GM19035 (cell line): ENCODE results near the gene AKR7A3.
"Not testable (repeated sequence)": the region's sequence is repeated elsewhere in the genome, so short reads cannot be mapped to it uniquely, and the experiment has no call there.

Experiments
- ATAC-seq: cut with Tn5 transposase; IDR thresholded peaks from one replicate; pipeline ENCODE4 v1.9.1; 2021; ENCODE audit not compliant: unreplicated experiment

AKR7A3 gene

DNA sequence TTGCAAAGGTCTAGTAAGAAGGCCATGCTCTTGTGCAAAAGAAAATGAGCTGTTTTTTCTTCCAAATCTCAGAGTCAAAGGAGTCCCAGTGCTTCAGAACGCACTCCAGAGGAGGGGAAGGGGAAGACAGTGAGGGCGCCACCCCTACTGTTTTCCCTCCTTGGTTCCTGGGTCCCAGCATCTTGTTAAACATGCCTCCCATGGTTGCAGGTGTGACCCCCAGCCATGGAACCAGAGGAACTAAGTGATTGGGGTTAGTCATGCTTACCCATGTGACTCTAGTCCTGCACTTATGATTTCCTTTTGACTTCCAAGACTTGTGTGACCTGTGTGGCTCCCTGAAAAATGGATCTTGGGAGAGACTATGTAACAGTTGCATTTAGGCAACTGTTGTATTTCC, 6.1 kb upstream of the AKR7A3 start:
- ATAC-seq: no peak

DNA sequence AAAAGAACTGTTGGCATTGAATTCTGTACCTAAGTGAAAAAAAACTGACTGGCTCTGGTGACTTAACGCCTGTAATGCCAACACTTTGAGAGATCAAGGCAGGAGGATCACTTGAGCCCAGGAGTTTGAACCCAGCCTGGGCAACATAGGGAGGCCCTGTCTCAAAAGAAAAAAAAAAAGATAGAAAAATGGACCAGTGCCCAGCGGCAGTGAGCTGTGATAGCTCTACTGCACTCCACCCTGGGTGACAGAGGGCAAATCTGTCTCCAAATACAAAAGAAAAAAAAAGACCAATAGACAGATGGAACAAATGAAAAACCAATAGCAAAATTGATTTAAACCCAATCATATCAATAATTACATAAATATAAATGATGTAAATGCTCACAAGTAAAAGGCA, 674 bp upstream of the AKR7A3 start:
- ATAC-seq: no peak

DNA sequence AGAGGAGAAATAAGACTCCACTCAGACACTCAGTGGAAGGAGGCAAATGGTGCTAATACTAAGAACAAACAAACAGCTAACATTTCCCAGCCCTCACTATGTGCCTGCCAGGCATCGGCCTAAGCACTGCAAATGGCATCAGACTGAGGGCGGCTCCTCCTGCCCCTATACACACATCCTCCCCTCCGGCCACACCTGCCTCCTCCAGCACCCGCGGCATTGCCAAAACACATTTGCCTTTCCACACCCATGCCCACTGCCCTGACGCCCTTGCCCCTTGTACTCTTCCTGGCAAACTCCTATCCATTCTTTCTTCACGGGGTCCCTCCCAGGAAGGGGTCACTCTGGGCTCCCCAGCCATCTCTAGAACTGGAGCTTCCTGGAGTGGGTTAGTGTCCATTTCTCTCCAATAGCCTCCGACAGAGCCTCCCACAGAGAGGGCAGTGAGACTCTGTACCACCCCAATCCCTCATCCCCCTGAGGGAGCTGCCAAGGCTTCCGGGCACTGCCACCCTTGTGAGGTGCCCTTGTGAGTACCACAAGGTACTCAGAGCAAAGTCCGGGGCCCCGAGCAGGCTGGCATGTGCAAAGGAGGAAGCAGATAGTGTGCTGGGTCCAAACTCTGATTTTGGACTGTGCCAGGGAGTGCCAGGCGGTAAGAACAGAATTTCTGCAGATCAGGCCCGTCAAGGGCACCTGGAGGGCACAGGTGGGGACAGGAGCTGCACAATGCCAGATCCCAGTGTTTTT, 959 bp downstream of the AKR7A3 start:
- ATAC-seq: no peak

DNA sequence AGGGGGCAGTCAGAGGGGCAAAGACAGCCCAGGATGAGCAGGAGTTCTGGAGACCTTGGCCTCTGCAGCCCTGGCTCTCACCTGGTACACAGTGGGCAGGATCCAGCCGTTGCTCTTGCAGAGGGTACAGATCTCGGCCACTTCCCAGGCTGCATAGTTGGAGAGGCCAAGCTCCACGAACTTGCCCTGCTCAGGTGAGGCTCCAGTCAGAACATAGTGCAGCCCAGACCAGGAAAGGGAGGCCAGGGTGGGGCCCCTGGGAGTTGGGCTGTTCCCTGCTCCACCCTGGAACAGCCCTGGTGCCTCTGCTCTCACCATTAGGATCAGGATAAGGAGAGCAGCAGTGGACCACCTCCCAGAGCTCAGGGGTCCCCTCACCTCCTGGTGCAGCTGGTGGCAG, 2.8 kb downstream of the AKR7A3 start:
- ATAC-seq: not testable (repeated sequence)

DNA sequence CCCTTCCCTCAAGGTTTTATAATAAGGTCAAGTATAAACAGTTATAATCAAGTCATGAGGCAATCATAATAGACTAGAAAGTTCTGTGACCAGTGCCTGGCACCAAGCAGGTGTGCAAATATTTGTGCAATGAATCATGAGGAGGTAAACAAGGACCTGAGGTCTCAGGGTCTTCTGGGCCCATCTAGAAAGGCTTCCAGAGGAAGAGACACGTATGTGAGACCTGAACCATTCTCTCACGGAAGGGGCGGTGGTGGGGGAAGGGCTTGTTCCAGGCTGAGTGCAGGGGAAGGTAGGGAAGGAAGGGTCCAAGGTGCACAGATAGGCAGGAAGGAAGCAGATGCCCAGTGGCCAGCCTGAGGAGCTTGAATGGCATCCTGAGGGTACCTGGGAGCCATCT, 3.2 kb downstream of the AKR7A3 start:
- not testable (repeated sequence) for ATAC-seq

DNA sequence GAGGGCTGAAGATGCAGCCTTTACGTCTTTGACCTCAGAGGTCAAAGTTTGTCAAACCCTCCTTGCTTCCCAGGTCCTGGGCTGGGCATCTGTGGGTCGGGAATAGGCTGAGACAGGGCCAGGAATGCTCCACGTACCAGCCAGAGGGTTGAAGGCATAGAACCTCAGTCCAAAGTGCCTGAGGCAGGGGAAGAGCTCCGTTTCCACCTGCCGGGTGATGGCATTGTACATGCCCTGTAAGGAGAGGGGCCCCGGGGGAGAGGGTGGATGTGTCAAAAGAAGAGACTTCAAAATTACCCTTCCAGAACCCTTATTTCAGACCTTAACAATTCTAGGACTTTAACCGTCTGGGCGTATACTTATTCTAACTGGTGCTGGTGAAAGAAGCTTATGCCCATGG, 3.7 kb downstream of the AKR7A3 start:
- no peak for ATAC-seq

DNA sequence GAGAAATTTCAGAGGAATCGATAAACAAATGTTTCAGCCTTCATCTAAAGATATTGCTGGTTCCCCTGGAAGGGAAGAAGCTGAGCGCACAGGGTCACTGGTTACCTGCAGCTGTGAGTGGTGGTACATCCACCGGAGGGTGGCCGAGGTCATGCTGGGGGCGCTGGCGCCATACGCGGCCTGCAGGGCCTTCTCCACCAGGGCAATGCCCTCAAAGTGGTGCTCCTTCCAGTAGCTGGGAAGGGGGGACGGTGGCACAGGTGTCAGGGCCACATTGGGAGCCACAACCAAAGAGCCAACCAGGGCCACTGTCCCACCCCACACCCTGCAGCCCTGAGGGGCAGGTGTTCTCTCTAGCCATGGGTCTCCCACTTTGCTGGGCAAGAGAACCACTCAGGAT, 4.7 kb downstream of the AKR7A3 start:
- no peak for ATAC-seq

DNA sequence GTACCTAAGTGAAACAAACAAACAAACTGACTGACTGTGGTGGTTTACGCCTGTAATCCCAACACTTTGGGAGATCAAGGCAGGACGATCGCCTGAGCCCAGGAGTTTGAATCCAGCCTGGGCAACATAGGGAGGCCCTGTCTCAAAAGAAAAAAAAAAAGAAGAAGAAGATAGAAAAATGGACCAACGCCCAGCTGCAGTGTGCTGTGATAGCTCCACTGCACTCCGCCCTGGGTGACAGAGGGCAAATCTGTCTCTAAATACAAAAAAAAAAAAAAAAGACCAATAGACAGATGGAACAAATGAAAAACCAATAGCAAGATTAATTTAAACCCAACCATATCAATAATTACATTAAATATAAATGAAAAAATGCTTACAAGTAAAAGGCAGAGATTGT, 13.9 kb downstream of the AKR7A3 start:
- ATAC-seq: no peak

DNA sequence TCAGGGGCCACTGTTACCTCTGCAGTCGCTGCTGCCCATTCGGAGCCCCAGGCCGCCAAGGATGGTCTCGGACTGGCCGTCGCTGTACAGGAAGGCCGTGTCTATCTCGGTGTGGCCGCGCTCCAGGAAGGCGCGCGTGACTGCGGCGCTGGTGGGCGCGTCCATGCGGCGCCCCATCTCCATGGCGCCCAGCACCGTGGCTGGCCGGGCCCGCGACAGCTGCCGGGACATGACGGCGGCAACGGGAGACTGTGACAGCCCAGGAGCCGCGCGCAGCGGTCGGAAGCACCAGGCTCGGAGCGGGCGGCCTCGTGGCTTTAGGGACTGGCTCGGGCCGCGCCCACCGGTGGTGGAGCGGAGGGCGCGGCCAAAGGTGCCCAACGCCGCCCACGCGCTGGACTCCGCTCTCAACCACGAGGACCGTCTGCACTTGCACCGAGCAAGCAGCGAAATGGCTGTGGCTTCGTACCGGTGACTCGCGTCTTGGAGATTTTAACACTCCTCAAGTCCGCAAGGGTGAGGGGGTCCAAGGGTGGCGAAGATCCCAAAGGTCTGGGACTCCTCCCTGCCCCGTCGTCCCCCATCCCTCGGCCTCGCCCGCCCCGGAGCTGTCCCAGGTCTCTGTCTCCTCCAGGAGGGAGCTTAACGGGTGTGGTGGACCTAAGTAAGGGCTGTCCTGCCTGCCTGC, 14.6 kb downstream of the AKR7A3 start:
- not testable (repeated sequence) for ATAC-seq

DNA sequence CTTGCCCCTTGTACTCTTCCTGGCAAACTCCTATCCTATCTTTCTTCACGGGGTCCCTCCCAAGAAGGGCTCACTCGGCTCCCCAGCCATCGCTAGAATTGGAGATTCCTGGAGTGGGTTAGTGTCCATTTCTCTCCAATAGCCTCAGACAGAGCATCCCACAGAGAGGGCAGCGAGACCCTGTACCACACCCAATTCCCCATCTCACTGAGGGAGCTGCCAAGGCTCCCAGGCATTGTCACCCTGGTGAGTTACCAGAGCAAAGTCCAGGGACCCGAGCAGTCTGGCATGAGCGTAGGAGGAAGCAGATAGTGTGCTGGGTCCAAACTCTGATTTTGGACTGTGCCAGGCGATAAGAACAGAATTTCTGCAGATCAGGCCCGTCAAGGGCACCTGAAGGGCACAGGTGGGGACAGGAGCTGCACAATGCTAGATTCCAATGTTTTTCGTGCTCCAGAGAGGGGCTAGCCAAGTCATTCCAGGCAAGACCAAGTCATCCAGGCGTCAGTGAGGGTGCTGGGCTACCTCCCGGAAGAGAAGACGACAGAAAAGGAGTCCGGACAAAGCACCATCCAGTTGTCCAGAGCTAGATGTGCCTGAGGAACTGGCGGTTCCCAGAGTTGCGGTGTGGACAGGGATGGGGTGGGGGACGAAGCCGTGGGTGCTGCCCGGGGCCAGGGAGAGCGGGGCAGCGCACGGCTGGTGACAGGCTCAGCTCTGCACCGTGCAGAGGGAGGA, 15.3 kb downstream of the AKR7A3 start:
- no peak for ATAC-seq

DNA sequence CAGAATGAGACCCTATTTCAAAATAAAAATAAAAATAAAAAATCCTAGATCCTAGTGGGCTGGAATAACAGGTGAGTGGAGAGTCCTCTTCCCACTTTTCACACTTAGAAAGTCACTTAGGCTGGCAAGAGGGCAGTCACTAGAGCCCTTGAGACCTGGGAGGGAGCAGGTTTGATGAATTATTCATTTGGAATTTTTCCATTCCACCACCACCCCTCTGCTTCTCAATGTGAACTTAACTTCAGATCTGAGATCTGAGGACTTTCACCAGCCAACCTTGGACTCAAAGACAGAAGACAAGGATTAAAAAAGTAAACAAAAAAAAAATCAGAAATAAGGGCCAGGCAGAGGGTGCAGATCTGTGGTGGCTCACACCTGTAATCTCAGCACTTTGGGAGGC, 16.5 kb downstream of the AKR7A3 start:
- ATAC-seq: no peak

DNA sequence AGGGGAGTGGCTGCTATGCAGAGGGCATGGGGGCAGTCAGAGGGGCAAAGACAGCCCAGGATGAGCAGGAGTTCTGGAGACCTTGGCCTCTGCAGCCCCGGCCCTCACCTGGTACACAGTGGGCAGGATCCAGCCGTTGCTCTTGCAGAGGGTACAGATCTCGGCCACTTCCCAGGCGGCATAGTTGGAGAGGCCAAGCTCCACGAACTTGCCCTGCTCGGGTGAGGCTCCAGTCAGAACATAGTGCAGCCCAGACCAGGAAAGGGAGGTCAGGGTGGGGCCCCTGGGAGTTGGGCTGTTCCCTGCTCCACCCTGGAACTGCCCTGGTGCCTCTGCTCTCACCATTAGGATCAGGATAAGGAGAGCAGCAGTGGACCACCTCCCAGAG, 18.2 kb downstream of the AKR7A3 start:
- ATAC-seq: not testable (repeated sequence)

DNA sequence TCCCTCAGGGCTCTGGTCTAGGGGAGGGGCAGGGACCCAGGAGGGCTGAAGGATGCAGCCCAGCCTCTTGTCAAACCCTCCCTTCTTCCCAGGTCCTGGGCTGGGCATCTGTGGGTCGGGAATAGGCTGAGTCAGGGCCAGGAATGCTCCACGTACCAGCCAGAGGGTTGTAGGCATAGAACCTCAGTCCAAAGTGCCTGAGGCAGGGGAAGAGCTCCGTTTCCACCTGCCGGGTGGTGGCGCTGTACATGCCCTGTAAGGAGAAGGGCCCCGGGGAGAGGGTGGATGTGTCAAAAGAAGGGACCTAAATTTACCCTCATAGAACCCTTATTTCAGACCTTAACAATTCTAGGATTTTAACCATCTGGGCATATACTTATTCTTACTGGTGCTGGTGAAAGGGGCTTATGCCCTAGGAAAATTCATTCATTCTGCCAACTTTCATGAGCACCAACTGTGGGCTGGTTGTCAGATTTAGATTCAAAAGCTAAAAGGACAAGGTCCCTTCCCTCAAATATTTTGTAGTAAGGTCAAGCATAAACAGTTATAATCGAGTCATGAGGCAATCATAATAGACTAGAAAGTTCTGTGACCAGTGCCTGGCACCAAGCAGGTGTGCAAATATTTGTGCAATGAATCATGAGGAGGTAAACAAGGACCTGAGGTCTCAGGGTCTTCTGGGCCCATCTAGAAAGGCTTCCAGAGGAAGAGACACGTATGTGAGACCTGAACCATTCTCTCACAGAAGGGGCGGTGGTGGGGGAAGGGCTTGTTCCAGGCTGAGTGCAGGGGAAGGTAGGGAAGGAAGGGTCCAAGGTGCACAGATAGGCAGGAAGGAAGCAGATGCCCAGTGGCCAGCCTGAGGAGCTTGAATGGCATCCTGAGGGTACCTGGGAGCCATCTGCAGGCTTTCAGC, 18.9 kb downstream of the AKR7A3 start:
- ATAC-seq: not testable (repeated sequence)

DNA sequence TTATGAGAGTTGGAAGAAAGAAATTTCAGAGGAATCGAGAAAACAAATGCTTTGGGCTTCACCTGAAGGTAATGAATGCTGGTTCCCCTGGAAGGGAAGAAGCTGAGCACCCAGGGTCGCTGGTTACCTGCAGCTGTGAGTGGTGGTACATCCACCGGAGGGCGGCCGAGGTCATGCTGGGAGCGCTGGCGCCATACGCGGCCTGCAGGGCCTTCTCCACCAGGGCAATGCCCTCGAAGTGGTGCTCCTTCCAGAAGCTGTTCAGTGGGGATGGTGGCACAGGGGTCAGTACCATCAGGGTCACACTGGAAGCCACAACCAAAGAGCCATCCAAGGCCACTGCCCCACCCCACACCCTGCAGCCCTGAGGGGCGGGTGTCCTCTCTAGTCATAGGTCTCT, 20.1 kb downstream of the AKR7A3 start:
- no peak for ATAC-seq

DNA sequence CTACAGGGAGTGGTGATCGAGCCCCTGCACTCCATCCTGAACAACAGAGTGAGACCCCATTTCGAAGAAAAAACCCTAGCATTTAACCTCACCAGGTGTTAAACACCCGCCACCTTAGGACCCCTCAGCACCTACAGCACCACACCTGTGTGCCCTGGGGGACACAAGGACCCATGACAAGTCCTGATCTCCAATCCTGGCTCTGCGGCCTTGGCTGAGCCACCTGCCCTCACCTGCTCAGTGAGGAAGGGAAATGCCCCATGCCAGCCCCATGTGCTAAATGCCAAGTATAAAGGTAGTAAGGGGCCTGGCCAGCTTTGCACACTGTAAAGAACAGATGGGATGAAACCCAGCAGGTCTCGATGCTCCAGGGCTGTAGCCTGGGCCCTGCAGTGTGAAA, 25.8 kb downstream of the AKR7A3 start:
- ATAC-seq: no peak

DNA sequence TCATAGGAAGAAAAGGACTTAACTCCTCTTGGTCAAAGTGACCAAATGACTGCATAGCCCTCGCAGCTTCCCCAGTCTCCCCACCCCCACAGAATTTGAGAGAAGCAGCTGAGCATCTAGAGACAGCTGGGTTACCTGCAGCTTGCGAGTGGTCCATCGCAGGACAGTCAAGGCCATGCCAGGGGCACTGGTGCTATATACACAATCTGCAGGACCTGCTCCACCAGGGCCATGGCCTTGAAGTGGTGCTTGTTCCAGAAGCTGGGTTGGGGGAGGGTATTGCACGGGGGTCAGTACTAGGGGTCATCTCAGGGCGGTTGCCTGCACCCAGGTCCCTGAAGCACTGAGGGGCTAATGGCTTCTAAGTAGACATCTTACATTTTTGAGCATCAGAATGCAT, 26.5 kb downstream of the AKR7A3 start:
- no peak for ATAC-seq

DNA sequence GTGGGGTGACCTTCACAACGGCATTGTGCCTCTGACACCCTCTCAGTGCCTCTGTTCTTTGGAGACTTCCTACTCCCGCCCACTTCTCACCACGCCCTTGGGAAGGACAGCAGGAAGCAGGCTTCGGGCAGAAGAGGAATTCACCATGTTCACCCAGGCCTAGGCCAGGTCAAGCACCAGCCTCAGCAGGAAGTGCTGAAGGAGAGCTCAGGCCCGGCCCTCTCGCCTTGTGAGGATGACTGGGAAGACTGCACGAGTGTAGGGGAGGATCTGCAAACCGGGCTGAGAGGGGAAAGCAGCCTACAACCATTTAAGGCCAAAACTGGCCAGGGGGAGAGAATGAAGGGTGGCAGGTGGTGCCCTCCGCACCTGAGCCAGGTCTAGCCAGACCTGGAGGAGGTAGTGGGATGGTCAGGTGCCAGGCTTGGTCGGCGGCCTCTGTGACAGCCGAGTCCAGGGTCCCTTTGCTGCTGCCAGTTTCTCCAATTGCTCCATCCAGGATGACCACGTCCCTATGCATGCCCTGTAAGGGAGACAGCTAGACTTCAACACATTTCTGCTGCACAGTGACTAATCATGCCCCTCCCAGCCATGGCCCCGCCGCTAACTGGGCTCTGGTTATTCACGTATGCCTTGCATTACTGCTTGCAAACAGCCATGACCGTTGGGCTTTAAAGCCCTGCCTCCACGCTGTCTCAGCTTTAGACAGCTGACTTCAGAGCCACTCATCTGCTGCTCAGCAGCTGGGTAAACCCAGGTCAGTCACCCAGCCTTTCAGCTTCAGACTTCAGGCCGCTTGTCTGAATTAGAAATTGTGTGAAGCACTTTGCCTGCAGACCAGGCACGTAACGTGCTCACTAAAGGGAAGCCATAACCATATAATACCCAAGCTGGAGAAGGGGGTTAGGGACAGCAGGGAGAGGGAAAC, 28.1 kb downstream of the AKR7A3 start:
- no peak for ATAC-seq

DNA sequence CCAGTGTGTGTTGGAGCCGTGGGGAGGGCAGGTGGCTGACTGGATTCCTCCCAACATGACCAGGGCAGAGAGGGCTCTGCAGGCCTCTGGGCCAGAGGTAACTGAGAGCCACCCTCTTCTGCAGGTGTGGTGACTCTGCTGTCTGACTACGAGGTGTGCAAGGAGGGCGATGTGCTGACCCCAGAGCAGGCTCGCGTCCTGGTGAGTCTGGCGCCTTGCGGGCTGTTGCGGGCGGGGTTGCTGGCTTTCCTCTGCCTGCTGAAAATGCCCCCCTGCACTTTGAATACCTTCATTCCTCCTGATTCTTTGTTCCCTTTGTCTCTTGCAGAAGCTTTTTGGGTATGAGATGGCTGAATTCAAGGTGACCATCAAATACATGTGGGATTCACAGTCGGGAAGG, 30.2 kb downstream of the AKR7A3 start:
- no peak for ATAC-seq

DNA sequence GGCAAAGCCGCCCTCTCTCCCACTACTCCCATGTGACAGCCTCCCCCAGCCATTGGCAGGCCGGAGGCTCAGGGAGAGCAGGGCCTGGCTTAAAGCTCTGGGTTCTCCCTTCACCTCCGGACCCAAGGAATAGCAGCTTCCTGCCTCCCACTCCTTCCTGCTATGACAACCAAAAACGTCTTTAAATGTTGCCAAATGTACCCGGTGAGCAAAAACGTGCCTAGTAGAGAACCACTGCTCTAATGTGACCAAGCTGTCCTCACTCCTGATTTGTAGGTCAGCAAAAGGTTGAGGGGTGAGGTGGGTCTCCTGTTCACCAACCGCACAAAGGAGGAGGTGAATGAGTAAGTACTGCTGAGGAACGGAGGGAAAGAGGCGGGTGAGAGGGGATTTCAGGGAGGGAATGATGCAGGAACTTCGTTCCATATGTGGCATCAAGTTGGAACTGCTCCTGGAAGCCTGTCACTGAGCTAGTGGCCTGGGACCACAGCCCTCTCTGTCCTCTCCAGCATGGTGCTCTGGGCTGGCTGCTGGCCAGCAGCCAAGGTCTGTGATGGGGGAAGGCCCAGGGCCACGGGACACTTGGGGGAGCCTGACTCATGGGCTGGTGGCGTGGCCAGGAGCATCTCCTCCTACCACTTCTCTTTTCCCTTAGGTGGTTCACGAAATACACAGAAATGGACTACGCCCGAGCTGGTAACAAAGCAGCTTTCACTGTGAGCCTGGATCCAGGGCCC, 31.2 kb downstream of the AKR7A3 start:
- ATAC-seq: no peak
